Ishikawa (cell line): ENCODE results near the gene PAGE4.

ENCODE experiments used
- CEBPB ChIP-seq: IDR thresholded peaks from 2 replicates; pipeline ENCODE4 v1.6.1; 2012
- CREB1 ChIP-seq: IDR thresholded peaks from 2 replicates; pipeline ENCODE4 v1.6.1; 2012; ENCODE audit warnings: low read depth
- EGR1 ChIP-seq: IDR thresholded peaks from 2 replicates; pipeline ENCODE4 v1.6.1; 2012
- EP300 ChIP-seq: IDR thresholded peaks from 2 replicates; pipeline ENCODE4 v1.6.1; 2012; ENCODE audit warnings: borderline replicate concordance
- FOXM1 ChIP-seq: IDR thresholded peaks from 2 replicates; pipeline ENCODE4 v1.6.1; 2012; ENCODE audit warnings: low read depth, borderline replicate concordance
- NFIC ChIP-seq: IDR thresholded peaks from 2 replicates; pipeline ENCODE4 v1.6.1; 2012
- RAD21 ChIP-seq: IDR thresholded peaks from 2 replicates; pipeline ENCODE4 v1.6.1; 2012; ENCODE audit warnings: low read depth
- TAF1 ChIP-seq: IDR thresholded peaks from 2 replicates; pipeline ENCODE4 v1.6.1; 2012; ENCODE audit warnings: low read depth, mild to moderate bottlenecking
- TCF12 ChIP-seq: IDR thresholded peaks from 2 replicates; pipeline ENCODE4 v1.6.1; 2012; ENCODE audit warnings: low read depth
- TEAD4 ChIP-seq: IDR thresholded peaks from 2 replicates; pipeline ENCODE4 v1.6.1; 2012
- USF1 ChIP-seq: IDR thresholded peaks from 2 replicates; pipeline ENCODE4 v1.6.1; 2012
- YY1 ChIP-seq: IDR thresholded peaks from 2 replicates; pipeline ENCODE4 v1.6.1; 2012; ENCODE audit warnings: low read depth
- ZBTB7A ChIP-seq: IDR thresholded peaks from 2 replicates; pipeline ENCODE4 v1.6.1; 2012; ENCODE audit warnings: low read depth
- TF ChIP-seq, protein P1 (sequence below): IDR thresholded peaks from 2 replicates; pipeline ENCODE4 v1.6.1; 2012; ENCODE audit warnings: low read depth, mild to moderate bottlenecking
- TF ChIP-seq, protein P2 (sequence below): IDR thresholded peaks from 2 replicates; pipeline ENCODE4 v1.6.1; 2012

PAGE4 gene

GRCh38 chrX:49860867-49861535, 31.9 kb downstream of the PAGE4 start:
- TF ChIP-seq CEBPB (no peak), FOXM1 (no peak), YY1 (no peak), USF1 (no peak), TCF12 (no peak), NFIC (no peak), EGR1 (no peak), CREB1 (no peak), ZBTB7A (no peak), TEAD4 (no peak), TAF1 (no peak)
- TF ChIP-seq, protein P1, sequence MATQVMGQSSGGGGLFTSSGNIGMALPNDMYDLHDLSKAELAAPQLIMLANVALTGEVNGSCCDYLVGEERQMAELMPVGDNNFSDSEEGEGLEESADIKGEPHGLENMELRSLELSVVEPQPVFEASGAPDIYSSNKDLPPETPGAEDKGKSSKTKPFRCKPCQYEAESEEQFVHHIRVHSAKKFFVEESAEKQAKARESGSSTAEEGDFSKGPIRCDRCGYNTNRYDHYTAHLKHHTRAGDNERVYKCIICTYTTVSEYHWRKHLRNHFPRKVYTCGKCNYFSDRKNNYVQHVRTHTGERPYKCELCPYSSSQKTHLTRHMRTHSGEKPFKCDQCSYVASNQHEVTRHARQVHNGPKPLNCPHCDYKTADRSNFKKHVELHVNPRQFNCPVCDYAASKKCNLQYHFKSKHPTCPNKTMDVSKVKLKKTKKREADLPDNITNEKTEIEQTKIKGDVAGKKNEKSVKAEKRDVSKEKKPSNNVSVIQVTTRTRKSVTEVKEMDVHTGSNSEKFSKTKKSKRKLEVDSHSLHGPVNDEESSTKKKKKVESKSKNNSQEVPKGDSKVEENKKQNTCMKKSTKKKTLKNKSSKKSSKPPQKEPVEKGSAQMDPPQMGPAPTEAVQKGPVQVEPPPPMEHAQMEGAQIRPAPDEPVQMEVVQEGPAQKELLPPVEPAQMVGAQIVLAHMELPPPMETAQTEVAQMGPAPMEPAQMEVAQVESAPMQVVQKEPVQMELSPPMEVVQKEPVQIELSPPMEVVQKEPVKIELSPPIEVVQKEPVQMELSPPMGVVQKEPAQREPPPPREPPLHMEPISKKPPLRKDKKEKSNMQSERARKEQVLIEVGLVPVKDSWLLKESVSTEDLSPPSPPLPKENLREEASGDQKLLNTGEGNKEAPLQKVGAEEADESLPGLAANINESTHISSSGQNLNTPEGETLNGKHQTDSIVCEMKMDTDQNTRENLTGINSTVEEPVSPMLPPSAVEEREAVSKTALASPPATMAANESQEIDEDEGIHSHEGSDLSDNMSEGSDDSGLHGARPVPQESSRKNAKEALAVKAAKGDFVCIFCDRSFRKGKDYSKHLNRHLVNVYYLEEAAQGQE: no peak
- TF ChIP-seq, protein P2, sequence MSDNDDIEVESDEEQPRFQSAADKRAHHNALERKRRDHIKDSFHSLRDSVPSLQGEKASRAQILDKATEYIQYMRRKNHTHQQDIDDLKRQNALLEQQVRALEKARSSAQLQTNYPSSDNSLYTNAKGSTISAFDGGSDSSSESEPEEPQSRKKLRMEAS: no peak

- TF ChIP-seq, protein P2: no peak
- TF ChIP-seq ZBTB7A: no peak
- TF ChIP-seq EP300: no peak
- no peak for TF ChIP-seq EGR1
- no peak for TF ChIP-seq FOXM1
- no peak for TF ChIP-seq CREB1
- TF ChIP-seq USF1: no peak
- TF ChIP-seq TAF1: no peak
- TF ChIP-seq YY1: no peak
- TF ChIP-seq RAD21: no peak
- no peak for TF ChIP-seq TCF12
- no peak for TF ChIP-seq NFIC
- TF ChIP-seq TEAD4: no peak
- TF ChIP-seq, protein P1: no peak
- TF ChIP-seq CEBPB: no peak
Measured at GRCh38 chrX:49862093-49862492, 33.0 kb downstream of the PAGE4 start.

DNA sequence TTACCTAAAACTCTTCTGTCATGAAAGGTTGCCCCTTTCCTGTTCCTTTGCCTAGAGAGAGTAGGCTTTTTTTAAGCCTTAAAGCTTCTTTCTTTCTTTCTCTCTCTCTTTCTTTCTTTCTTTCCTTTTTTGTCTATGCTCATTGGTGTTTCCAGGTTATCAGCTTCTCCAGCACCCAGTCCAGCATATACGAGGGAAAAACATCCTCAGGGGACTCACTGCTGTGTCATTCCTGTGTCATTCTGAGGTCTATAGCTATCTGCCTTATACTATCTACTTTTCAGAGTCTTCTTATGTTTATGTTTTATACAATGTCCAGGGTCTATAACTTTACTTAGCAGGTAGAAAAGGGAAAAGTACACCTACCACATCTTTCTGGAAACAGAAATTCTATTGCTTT, 39.6 kb downstream of the PAGE4 start:
- TF ChIP-seq TEAD4 (no peak), RAD21 (no peak), CREB1 (no peak)
- TF ChIP-seq, protein P2: no peak

GRCh38 chrX:49876750-49877149, 47.6 kb downstream of the PAGE4 start:
- TF ChIP-seq YY1: no peak
- TF ChIP-seq RAD21: peak; percentile 15; the same call in 1 of the 2 replicates
- no peak for TF ChIP-seq TEAD4

DNA sequence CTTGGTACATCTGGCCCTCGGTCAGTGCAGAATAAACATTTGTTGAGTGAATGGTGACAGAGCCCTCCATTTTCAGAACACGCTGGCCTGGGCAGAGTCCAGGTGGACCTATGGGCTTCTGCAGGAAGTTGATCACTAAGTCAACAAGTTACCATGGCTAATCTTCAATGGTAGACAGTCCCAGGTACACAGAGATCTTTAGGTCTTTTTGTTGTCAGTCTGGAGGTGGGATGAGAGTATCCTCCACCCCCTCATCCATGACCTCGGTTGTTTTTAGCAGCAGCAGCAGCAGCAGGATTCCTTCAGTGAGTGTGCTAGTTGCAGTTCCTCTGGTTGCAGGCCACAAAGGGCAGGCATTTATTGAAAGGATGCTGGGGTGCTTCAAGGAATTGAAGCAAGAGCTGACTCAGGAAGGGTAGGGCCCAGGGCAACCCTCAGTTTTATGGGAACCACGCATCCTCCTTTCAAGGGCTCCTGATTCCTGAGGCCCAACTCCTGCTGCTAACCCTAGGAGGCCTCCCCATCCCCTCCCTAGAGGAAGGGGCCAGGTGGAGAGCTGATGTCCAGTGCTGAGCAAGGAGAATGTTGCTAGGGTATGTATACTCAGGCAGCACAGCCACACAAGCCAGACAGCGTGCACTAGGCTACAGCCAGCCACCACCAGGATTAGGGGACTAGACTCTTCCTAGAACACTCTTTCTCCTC, 48.4 kb downstream of the PAGE4 start:
- TF ChIP-seq CREB1: no peak
- TF ChIP-seq FOXM1: no peak
- no peak for TF ChIP-seq TEAD4
- no peak for TF ChIP-seq EP300
- TF ChIP-seq, protein P2: no peak
- no peak for TF ChIP-seq USF1
- no peak for TF ChIP-seq TCF12
- TF ChIP-seq TAF1: no peak
